CD14-positive monocyte (primary cell): ENCODE data around the gene DOCK1. TPM values are rescaled to one million over a fixed set of nuclear protein-coding genes. Genes with fewer than 3 reads are reported as not detected.

Experiments
- DNase-seq, 3 donors: peaks; one replicate each; pipeline ENCODE4 v3.0.0-alpha.2; 2011 to 2022
- H2AFZ ChIP-seq: 2 replicates; pipeline ENCODE4 v1.6.0; 2012; ENCODE audit warnings: mild to moderate bottlenecking, low read depth, low read length, inconsistent platforms; ENCODE audit not compliant: insufficient read depth, poor library complexity, severe bottlenecking
- H3K27ac ChIP-seq, 2 donors: 1 replicate in 1 of 2; 2 replicates in 1 of 2; pipeline ENCODE4 v1.5.1; 2012 to 2013; ENCODE audit warnings: low read length in 2 of 2, control low read depth in 1 of 2, inconsistent platforms in 1 of 2, low read depth in 1 of 2, mild to moderate bottlenecking in 1 of 2
- H3K27me3 ChIP-seq, 2 donors: one replicate each; pipeline versions ENCODE4 v1.6.0 to v1.6.1; 2011 to 2013; ENCODE audit warnings: low read length in 2 of 2; ENCODE audit not compliant: control insufficient read depth in 2 of 2, insufficient read depth in 2 of 2
- H3K36me3 ChIP-seq, 2 donors: replicated peaks in 1 of 2; 1 replicate in 1 of 2; 2 replicates in 1 of 2; pipeline versions ENCODE4 v1.5.1 to v1.6.1; 2012 to 2013; ENCODE audit warnings: low read length in 2 of 2, control low read depth in 1 of 2, inconsistent platforms in 1 of 2, mild to moderate bottlenecking in 1 of 2; ENCODE audit not compliant: insufficient read depth in 2 of 2, control insufficient read depth in 1 of 2
- H3K4me1 ChIP-seq, 2 donors: 1 replicate in 1 of 2; 2 replicates in 1 of 2; pipeline versions ENCODE4 v1.5.1 to v1.6.1; 2012 to 2013; ENCODE audit warnings: low read length in 2 of 2, control low read depth in 1 of 2, inconsistent platforms in 1 of 2, mild to moderate bottlenecking in 1 of 2, moderate library complexity in 1 of 2; ENCODE audit not compliant: insufficient read depth in 2 of 2, control insufficient read depth in 1 of 2
- H3K4me2 ChIP-seq: replicated peaks from 2 replicates; pipeline ENCODE3; 2012; ENCODE audit warnings: low read length, moderate library complexity, mild to moderate bottlenecking; ENCODE audit not compliant: poor library complexity, severe bottlenecking; ENCODE audit errors: extremely low read depth
- H3K4me3 ChIP-seq, 3 experiments: fragments of 200-600 bp in 1 of 3; sonication (generic) in 1 of 3; replicated peaks in 1 of 3; 1 replicate in 2 of 3; 2 replicates in 1 of 3; pipeline ENCODE4 v1.5.1; 2011 to 2013; ENCODE audit warnings: low read length in 3 of 3, mild to moderate bottlenecking in 3 of 3, control low read depth in 2 of 3, low read depth in 2 of 3, inconsistent platforms in 1 of 3, moderate library complexity in 1 of 3
- H3K79me2 ChIP-seq: 2 replicates; pipeline ENCODE4 v1.6.0; 2012; ENCODE audit warnings: mild to moderate bottlenecking, control low read depth, inconsistent platforms, low read length, moderate library complexity; ENCODE audit not compliant: insufficient read depth
- H3K9ac ChIP-seq: 2 replicates; pipeline ENCODE4 v1.6.0; 2017; ENCODE audit warnings: low read length, mild to moderate bottlenecking; ENCODE audit not compliant: insufficient read depth, poor library complexity, severe bottlenecking
- H3K9me3 ChIP-seq, 2 donors: replicated peaks in 1 of 2; 1 replicate in 1 of 2; 2 replicates in 1 of 2; pipeline versions ENCODE4 v1.5.1 to v1.6.1; 2012 to 2013; ENCODE audit warnings: low read length in 2 of 2, control low read depth in 1 of 2; ENCODE audit not compliant: control insufficient read depth in 1 of 2, insufficient read depth in 1 of 2
- H4K20me1 ChIP-seq: 2 replicates; pipeline ENCODE4 v1.6.0; 2012; ENCODE audit warnings: mild to moderate bottlenecking, low read length, control low read depth, moderate library complexity; ENCODE audit not compliant: insufficient read depth
- H3K27ac Mint-ChIP-seq, 7 donors: one replicate each; pipeline ENCODE4 v1.8.0; 2020; ENCODE audit warnings: mild to moderate bottlenecking in 7 of 7, mixed read lengths in 7 of 7, moderate library complexity in 6 of 7, inconsistent platforms in 2 of 7
- H3K27me3 Mint-ChIP-seq, 3 donors: one replicate each; pipeline ENCODE4 v1.8.0; 2021 to 2022; ENCODE audit warnings: low read depth in 3 of 3, mild to moderate bottlenecking in 3 of 3, mixed read lengths in 3 of 3, moderate library complexity in 3 of 3, inconsistent platforms in 1 of 3
- H3K36me3 Mint-ChIP-seq, 2 donors: one replicate each; pipeline ENCODE4 v1.8.0; 2020; ENCODE audit warnings: mixed read lengths in 2 of 2, inconsistent platforms in 1 of 2, mild to moderate bottlenecking in 1 of 2
- H3K4me1 Mint-ChIP-seq: one replicate; pipeline ENCODE4 v1.8.0; 2020; ENCODE audit warnings: mild to moderate bottlenecking, mixed read lengths
- H3K4me3 Mint-ChIP-seq, 2 donors: one replicate each; pipeline ENCODE4 v1.8.0; 2020; ENCODE audit warnings: mild to moderate bottlenecking in 2 of 2, mixed read lengths in 2 of 2, moderate library complexity in 1 of 2
- H3K9me3 Mint-ChIP-seq, 7 donors: one replicate each; pipeline ENCODE4 v1.8.0; 2020 to 2022; ENCODE audit warnings: mixed read lengths in 7 of 7, mild to moderate bottlenecking in 6 of 7, moderate library complexity in 6 of 7, inconsistent platforms in 2 of 7
- CTCF ChIP-seq: fragments of 200-600 bp; IDR thresholded peaks from one replicate; pipeline ENCODE4 v1.8.0; 2022; ENCODE audit warnings: antibody characterized with exemption, mild to moderate bottlenecking
- WGBS: methylation state at CpG from one replicate; pipeline ENCODE4 v1.1.5; 2013; ENCODE audit warnings: missing lambda C conversion rate; ENCODE audit not compliant: insufficient coverage; 5-methylcytosine and 5-hydroxymethylcytosine counted together
- intact Hi-C, 2 donors: fragments of 100-400 bp; cut with micrococcal nuclease; formaldehyde crosslinking; loops; one replicate each; pipeline versions ENCODE4 v1.15.0 to v1.15.1; 2023
- polyA plus RNA-seq, 3 donors: library from polyadenylated mRNA; depleted of rRNA in 1 of 3; unstranded in 2 of 3; stranded (reverse) in 1 of 3; fragments of 300-500 nt in 2 of 3; fragments of >200 nt in 1 of 3; fragmentation: Illumina TruSeq in 2 of 3; gene quantifications; 1 replicate in 2 of 3; 2 replicates in 1 of 3; pipeline ENCODE4 v1.2.3, GENCODE V29; 2012 to 2021

The DOCK1 gene
- polyA plus RNA-seq, 3 donors: 0.31 to 0.35 TPM; not detected in 1

GRCh38 chr10:127463548-127463947, 558.3 kb downstream of the DOCK1 start:
- no peak overlapping the region for H3K27ac ChIP-seq
- no peak overlapping the region for H3K27ac Mint-ChIP-seq
- no peaks in the 10 kb centered on the region for H3K27me3 ChIP-seq
- intact Hi-C loops: no loop called here
- H3K36me3 ChIP-seq: no peaks in the 10 kb centered on the region
- no peaks in the 10 kb centered on the region for H4K20me1 ChIP-seq
- no peak for TF ChIP-seq CTCF
- no peak overlapping the region for H3K4me2 ChIP-seq
- 90% methylated on average over 5 of the region's 10 CpGs for WGBS
- no peaks in the 10 kb centered on the region for H3K4me1 ChIP-seq
- H3K4me1 Mint-ChIP-seq: no peaks in the 10 kb centered on the region
- H3K79me2 ChIP-seq: no peaks in the 10 kb centered on the region
- H3K27me3 Mint-ChIP-seq: peaks cover 1 to 7% (median 7%) of the 10 kb centered on the region in 3 donors
- peaks cover under 1 to 19% (median 8%) of the 10 kb centered on the region in 7 donors for H3K9me3 Mint-ChIP-seq
- H3K9ac ChIP-seq: no peak overlapping the region
- no peaks in the 10 kb centered on the region for H3K36me3 Mint-ChIP-seq
- H3K4me3 ChIP-seq: no peak overlapping the region
- no peak for DNase-seq
- no peak overlapping the region for H2AFZ ChIP-seq
- no peak overlapping the region for H3K4me3 Mint-ChIP-seq
- peaks cover 4 to 13% of the 10 kb centered on the region in 2 donors for H3K9me3 ChIP-seq

- TF ChIP-seq CTCF: no peak
- H3K27me3 Mint-ChIP-seq: peaks cover 1 to 11% (median 7%) of the 10 kb centered on the region in 3 donors
- H3K4me2 ChIP-seq: no peak overlapping the region
These were observed 559.3 kb downstream of the DOCK1 start for GRCh38 chr10:127464561-127464960.

More at GRCh38 chr10:127464561-127464960, 559.3 kb downstream of the DOCK1 start:
- Mint-ChIP-seq H3K4me3 (no peak overlapping the region), H3K4me1 (no peaks in the 10 kb centered on the region), H3K9me3 (peaks cover 0 to 15% (median 6%) of the 10 kb centered on the region in 7 donors), H3K27ac (no peak overlapping the region), H3K36me3 (no peaks in the 10 kb centered on the region)
- 78% methylated on average over 3 of the region's 6 CpGs for WGBS
- Histone ChIP-seq H3K9me3 (peaks cover 4 to 10% of the 10 kb centered on the region in 2 donors), H4K20me1 (no peaks in the 10 kb centered on the region), H3K27me3 (no peaks in the 10 kb centered on the region), H3K79me2 (no peaks in the 10 kb centered on the region), H2AFZ (no peak overlapping the region), H3K9ac (no peak overlapping the region), H3K36me3 (no peaks in the 10 kb centered on the region), H3K27ac (no peak overlapping the region), H3K4me3 (no peak overlapping the region), H3K4me1 (no peaks in the 10 kb centered on the region)
- DNase-seq: no peak
- intact Hi-C loops: no loop called here
